Neural cell (in vitro differentiated cells): ENCODE data around the gene PPY.

Experiments used
- CTCF ChIP-seq: fragments of 450-650 bp; IDR thresholded peaks from 2 replicates; pipeline ENCODE4 v1.5.1; 2014; ENCODE audit warnings: antibody characterized with exemption, mild to moderate bottlenecking, moderate library complexity; ENCODE audit not compliant: poor library complexity, severe bottlenecking
- EP300 ChIP-seq: fragments of 450-650 bp; conservative IDR thresholded peaks from 2 replicates; pipeline ENCODE4 v1.6.1; 2014; ENCODE audit warnings: antibody characterized with exemption, mild to moderate bottlenecking, moderate library complexity; ENCODE audit not compliant: poor library complexity, severe bottlenecking

GRCh38 chr17:43913584-43913983, 28.7 kb downstream of the PPY start:
- TF ChIP-seq CTCF (no peak), EP300 (no peak)
